Measurements from ENCODE around the gene DDX20.

The DDX20 gene

GRCh38 chr1:111719135-111719534, 36.6 kb upstream of the DDX20 start:
- H3K4me3 ChIP-seq (ENCODE audit: low read depth, low read length) = no peak overlapping the region
- no peak for DNase-seq (ENCODE audit: low read depth)
- no peak for TF ChIP-seq CTCF (IDR thresholded peaks at IDR 0.05; ENCODE audit: insufficient read depth, low read depth, low read length, missing control alignments)

DNA sequence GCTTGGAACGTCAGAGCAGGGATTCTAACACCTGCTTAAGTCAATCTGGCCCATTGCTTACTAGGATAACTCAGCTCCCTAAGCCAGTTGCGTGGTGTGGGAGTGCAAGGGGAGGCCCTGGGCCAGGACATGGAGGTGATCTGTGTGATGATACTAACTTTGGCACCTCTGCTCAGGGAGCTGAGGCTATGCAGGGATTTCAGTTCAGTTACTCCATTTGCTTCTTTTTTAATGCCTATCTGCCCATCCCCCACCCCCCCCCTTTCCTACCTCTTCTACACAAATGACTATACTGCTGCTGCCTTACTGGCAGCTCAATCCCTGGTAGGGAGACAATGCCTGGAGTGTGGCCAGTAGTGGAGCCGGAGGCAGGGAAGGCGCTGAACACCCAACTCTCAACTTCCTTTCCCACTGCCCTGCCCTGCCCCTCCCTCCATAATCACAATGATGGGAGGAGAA, 36.0 kb upstream of the DDX20 start:
- no peak for TF ChIP-seq CTCF (IDR thresholded peaks at IDR 0.05; ENCODE audit: insufficient read depth, low read depth, low read length, missing control alignments)
- no peak overlapping the region for H3K4me3 ChIP-seq (ENCODE audit: low read depth, low read length)
- DNase-seq (ENCODE audit: low read depth) = no peak

- no peak for DNase-seq (ENCODE audit: low read depth)
- no peak for TF ChIP-seq CTCF (IDR thresholded peaks at IDR 0.05; ENCODE audit: insufficient read depth, low read depth, low read length, missing control alignments)
Measured at GRCh38 chr1:111720274-111720976, 35.3 kb upstream of the DDX20 start.

GRCh38 chr1:111720977-111721786, 34.5 kb upstream of the DDX20 start:
- no peak for DNase-seq (ENCODE audit: low read depth)
- no peak for TF ChIP-seq CTCF (IDR thresholded peaks at IDR 0.05; ENCODE audit: insufficient read depth, low read depth, low read length, missing control alignments)
- no peak overlapping the region for H3K4me3 ChIP-seq (ENCODE audit: low read depth, low read length)

More at GRCh38 chr1:111720274-111720976, 35.3 kb upstream of the DDX20 start:
- H3K4me3 ChIP-seq (ENCODE audit: low read depth, low read length) = no peak overlapping the region

GRCh38 chr1:111723091-111723806, 32.5 kb upstream of the DDX20 start:
- H3K4me3 ChIP-seq (ENCODE audit: low read depth, low read length) = no peak overlapping the region
- no peak for DNase-seq (ENCODE audit: low read depth)
- no peak for TF ChIP-seq CTCF (IDR thresholded peaks at IDR 0.05; ENCODE audit: insufficient read depth, low read depth, low read length, missing control alignments)

GRCh38 chr1:111723871-111724270, 31.8 kb upstream of the DDX20 start:
- no peak for TF ChIP-seq CTCF (IDR thresholded peaks at IDR 0.05; ENCODE audit: insufficient read depth, low read depth, low read length, missing control alignments)
- DNase-seq (ENCODE audit: low read depth) = no peak
- H3K4me3 ChIP-seq (ENCODE audit: low read depth, low read length) = no peak overlapping the region

All from GM12865 (cell line).